GM21526 (cell line): ENCODE measurements around the gene C5orf47.

Experiments
- ATAC-seq: cut with Tn5 transposase; IDR thresholded peaks from one replicate; pipeline ENCODE4 v1.9.1; 2021; ENCODE audit warnings: moderate library complexity; ENCODE audit not compliant: unreplicated experiment, low FRiP score

Gene C5orf47

GRCh38 chr5:174022384-174023095 is 33.6 kb downstream of the C5orf47 start:
- no peak for ATAC-seq

- ATAC-seq = no peak
Observed at GRCh38 chr5:174030286-174030685, 41.3 kb downstream of the C5orf47 start.

GRCh38 chr5:174044466-174045254 is 55.7 kb downstream of the C5orf47 start:
- no peak for ATAC-seq

GRCh38 chr5:174045470-174046025 is 56.6 kb downstream of the C5orf47 start, which contains the start of gene NSG2:
NSG2 (plus strand) TSS chr5:174045706; CDS start chr5:174046756, 1,050 bp downstream.
- ATAC-seq = peak; percentile 94

- no peak for ATAC-seq
Observed at GRCh38 chr5:174046558-174046957, 57.6 kb downstream of the C5orf47 start.

- no peak for ATAC-seq
Observed at GRCh38 chr5:174047472-174048099, 58.6 kb downstream of the C5orf47 start.

- ATAC-seq = no peak
Observed at GRCh38 chr5:174052636-174053035, 63.7 kb downstream of the C5orf47 start.

- ATAC-seq = no peak
Observed at GRCh38 chr5:174053905-174054304, 64.9 kb downstream of the C5orf47 start.
